Measurements from ENCODE around the gene DR1. TPM values are rescaled to one million over a fixed set of nuclear protein-coding genes. Genes with fewer than 3 reads are reported as not detected.
A peak's percentile ranks its signal among the peaks of the same experiment; 100 is the strongest.

The DR1 gene
- 32.3 and 32.9 TPM in 2 replicates for polyA plus RNA-seq (2013)

- H4K12ac ChIP-seq (ENCODE audit: low read depth, low read length): peak within 1 kb of the TSS; percentile 96
- DNase-seq: peak; percentile 86 to 91
- H3K27me3 ChIP-seq (ENCODE audit: insufficient read depth, low read length): no peaks in the 10 kb centered on the region
- no peaks in the 10 kb centered on the region for H3K4me1 ChIP-seq (ENCODE audit: control insufficient read depth in 1 of 2, insufficient read depth in 2 of 2, low read length in 2 of 2)
- peak within 1 kb of the TSS; percentile 90 for H4K91ac ChIP-seq (ENCODE audit: low read depth, low read length)
- peaks cover 14% of the 10 kb centered on the region for H3K79me1 ChIP-seq (ENCODE audit: low read length)
- H3K23ac ChIP-seq (ENCODE audit: low read length): no peak within 1 kb of the TSS
- H3K27ac ChIP-seq (ENCODE audit: low read depth, low read length): peak within 1 kb of the TSS; percentile 98
- H3K18ac ChIP-seq (ENCODE audit: low read length): peak within 1 kb of the TSS; percentile 99
- H2AFZ ChIP-seq (ENCODE audit: insufficient read depth, low read length, poor library complexity): peak within 1 kb of the TSS; percentile 95
- peak within 1 kb of the TSS; percentile 94 for H3K9ac ChIP-seq (ENCODE audit: low read length)
- H3K9me3 ChIP-seq (ENCODE audit: insufficient read depth, low read depth, low read length): no peaks in the 10 kb centered on the region
- peak within 1 kb of the TSS; percentile 65 for H2AK5ac ChIP-seq (ENCODE audit: low read length)
- peaks cover 14% of the 10 kb centered on the region for H3K79me2 ChIP-seq (ENCODE audit: control insufficient read depth, insufficient read depth, low read length, poor library complexity)
- H3K4me2 ChIP-seq (ENCODE audit: low read length): peak within 1 kb of the TSS; percentile 75
- H3K4ac ChIP-seq (ENCODE audit: low read depth, low read length): peak within 1 kb of the TSS; percentile 77
- H4K8ac ChIP-seq (ENCODE audit: low read depth, low read length): peak within 1 kb of the TSS; percentile 95
- H3K4me3 ChIP-seq (ENCODE audit: low read depth, low read length): peak within 1 kb of the TSS; percentile 99
- peak within 1 kb of the TSS; percentile 77 for H2BK5ac ChIP-seq (ENCODE audit: low read depth, low read length, poor library complexity)
- H3K36me3 ChIP-seq (ENCODE audit: control insufficient read depth in 1 of 2, insufficient read depth in 2 of 2, low read length in 2 of 2): no peaks in the 10 kb centered on the region
- no CpG with 5 or more reads among the region's 80 CpGs for WGBS (ENCODE audit: extremely low coverage, insufficient coverage, insufficient read length)
- peak within 1 kb of the TSS; percentile 21 for H2BK12ac ChIP-seq (ENCODE audit: low read length)
- peak within 1 kb of the TSS; percentile 98 for H3K14ac ChIP-seq (ENCODE audit: low read length)
- peak within 1 kb of the TSS; percentile 95 for H2BK120ac ChIP-seq (ENCODE audit: insufficient read depth, low read length, poor library complexity)
Observed at GRCh38 chr1:93345633-93346420, at the start of gene DR1. DR1 (plus strand) TSS chr1:93345907; CDS start chr1:93346646, 739 bp downstream.

GRCh38 chr1:93296555-93297154 lies 49.1 kb upstream of the DR1 start:
- H3K18ac ChIP-seq (ENCODE audit: low read length): no peak overlapping the region
- no peak overlapping the region for H3K27ac ChIP-seq (ENCODE audit: low read depth, low read length)
- no peak overlapping the region for H3K4ac ChIP-seq (ENCODE audit: low read depth, low read length)
- H4K8ac ChIP-seq (ENCODE audit: low read depth, low read length): no peak overlapping the region
- no peak overlapping the region for H4K12ac ChIP-seq (ENCODE audit: low read depth, low read length)
- H3K4me2 ChIP-seq (ENCODE audit: low read length): no peak overlapping the region
- H4K91ac ChIP-seq (ENCODE audit: low read depth, low read length): no peak overlapping the region
- no peak overlapping the region for H2AK5ac ChIP-seq (ENCODE audit: low read length)
- WGBS (ENCODE audit: extremely low coverage, insufficient coverage, insufficient read length): no CpG with 5 or more reads among the region's 3 CpGs
- H3K4me1 ChIP-seq (ENCODE audit: control insufficient read depth in 1 of 2, insufficient read depth in 2 of 2, low read length in 2 of 2): peaks cover 0 to 2% of the 10 kb centered on the region in 2 experiments
- H3K9me3 ChIP-seq (ENCODE audit: insufficient read depth, low read depth, low read length): no peaks in the 10 kb centered on the region
- no peak overlapping the region for H3K9ac ChIP-seq (ENCODE audit: low read length)
- H2AFZ ChIP-seq (ENCODE audit: insufficient read depth, low read length, poor library complexity): no peak overlapping the region
- no peak for DNase-seq
- no peak overlapping the region for H2BK120ac ChIP-seq (ENCODE audit: insufficient read depth, low read length, poor library complexity)
- H3K27me3 ChIP-seq (ENCODE audit: insufficient read depth, low read length): no peaks in the 10 kb centered on the region
- no peaks in the 10 kb centered on the region for H3K79me1 ChIP-seq (ENCODE audit: low read length)
- H3K79me2 ChIP-seq (ENCODE audit: control insufficient read depth, insufficient read depth, low read length, poor library complexity): no peaks in the 10 kb centered on the region
- no peaks in the 10 kb centered on the region for H3K36me3 ChIP-seq (ENCODE audit: control insufficient read depth in 1 of 2, insufficient read depth in 2 of 2, low read length in 2 of 2)
- no peak overlapping the region for H2BK5ac ChIP-seq (ENCODE audit: low read depth, low read length, poor library complexity)
- no peak overlapping the region for H3K14ac ChIP-seq (ENCODE audit: low read length)
- H2BK12ac ChIP-seq (ENCODE audit: low read length): no peak overlapping the region
- no peak overlapping the region for H3K4me3 ChIP-seq (ENCODE audit: low read depth, low read length)
- no peak overlapping the region for H3K23ac ChIP-seq (ENCODE audit: low read length)

GRCh38 chr1:93301131-93301530 lies 44.6 kb upstream of the DR1 start:
- Histone ChIP-seq H2BK5ac (ENCODE audit: low read depth, low read length, poor library complexity) (no peak overlapping the region), H3K18ac (ENCODE audit: low read length) (no peak overlapping the region), H3K9ac (ENCODE audit: low read length) (no peak overlapping the region), H3K14ac (ENCODE audit: low read length) (no peak overlapping the region), H3K4me2 (ENCODE audit: low read length) (no peak overlapping the region), H3K23ac (ENCODE audit: low read length) (no peak overlapping the region), H3K4me3 (ENCODE audit: low read depth, low read length) (no peak overlapping the region), H4K8ac (ENCODE audit: low read depth, low read length) (no peak overlapping the region), H3K79me1 (ENCODE audit: low read length) (no peaks in the 10 kb centered on the region), H2BK120ac (ENCODE audit: insufficient read depth, low read length, poor library complexity) (no peak overlapping the region), H3K36me3 (ENCODE audit: control insufficient read depth in 1 of 2, insufficient read depth in 2 of 2, low read length in 2 of 2) (no peaks in the 10 kb centered on the region), H3K79me2 (ENCODE audit: control insufficient read depth, insufficient read depth, low read length, poor library complexity) (no peaks in the 10 kb centered on the region), H3K4me1 (ENCODE audit: control insufficient read depth in 1 of 2, insufficient read depth in 2 of 2, low read length in 2 of 2) (peaks cover 0 to 2% of the 10 kb centered on the region in 2 experiments), H2AFZ (ENCODE audit: insufficient read depth, low read length, poor library complexity) (no peak overlapping the region), H3K4ac (ENCODE audit: low read depth, low read length) (no peak overlapping the region), H3K27me3 (ENCODE audit: insufficient read depth, low read length) (no peaks in the 10 kb centered on the region), H2BK12ac (ENCODE audit: low read length) (no peak overlapping the region), H4K12ac (ENCODE audit: low read depth, low read length) (no peak overlapping the region), H3K9me3 (ENCODE audit: insufficient read depth, low read depth, low read length) (no peaks in the 10 kb centered on the region), H2AK5ac (ENCODE audit: low read length) (no peak overlapping the region), H3K27ac (ENCODE audit: low read depth, low read length) (no peak overlapping the region), H4K91ac (ENCODE audit: low read depth, low read length) (no peak overlapping the region)
- no CpG with 5 or more reads among the region's 1 CpG for WGBS (ENCODE audit: extremely low coverage, insufficient coverage, insufficient read length)
- no peak for DNase-seq

GRCh38 chr1:93302078-93302477 lies 43.6 kb upstream of the DR1 start:
- Histone ChIP-seq H3K79me2 (ENCODE audit: control insufficient read depth, insufficient read depth, low read length, poor library complexity) (no peaks in the 10 kb centered on the region), H3K79me1 (ENCODE audit: low read length) (no peaks in the 10 kb centered on the region), H3K14ac (ENCODE audit: low read length) (no peak overlapping the region), H4K8ac (ENCODE audit: low read depth, low read length) (no peak overlapping the region), H3K4me1 (ENCODE audit: control insufficient read depth in 1 of 2, insufficient read depth in 2 of 2, low read length in 2 of 2) (no peaks in the 10 kb centered on the region), H3K18ac (ENCODE audit: low read length) (no peak overlapping the region), H3K9ac (ENCODE audit: low read length) (no peak overlapping the region), H2BK120ac (ENCODE audit: insufficient read depth, low read length, poor library complexity) (no peak overlapping the region), H3K9me3 (ENCODE audit: insufficient read depth, low read depth, low read length) (no peaks in the 10 kb centered on the region), H2BK5ac (ENCODE audit: low read depth, low read length, poor library complexity) (no peak overlapping the region), H2BK12ac (ENCODE audit: low read length) (no peak overlapping the region), H4K12ac (ENCODE audit: low read depth, low read length) (no peak overlapping the region), H2AFZ (ENCODE audit: insufficient read depth, low read length, poor library complexity) (no peak overlapping the region), H3K4me2 (ENCODE audit: low read length) (no peak overlapping the region), H3K27ac (ENCODE audit: low read depth, low read length) (no peak overlapping the region), H3K4me3 (ENCODE audit: low read depth, low read length) (no peak overlapping the region), H4K91ac (ENCODE audit: low read depth, low read length) (no peak overlapping the region), H3K27me3 (ENCODE audit: insufficient read depth, low read length) (no peaks in the 10 kb centered on the region), H3K23ac (ENCODE audit: low read length) (no peak overlapping the region), H3K36me3 (ENCODE audit: control insufficient read depth in 1 of 2, insufficient read depth in 2 of 2, low read length in 2 of 2) (no peaks in the 10 kb centered on the region), H3K4ac (ENCODE audit: low read depth, low read length) (no peak overlapping the region), H2AK5ac (ENCODE audit: low read length) (no peak overlapping the region)
- no CpG with 5 or more reads among the region's 5 CpGs for WGBS (ENCODE audit: extremely low coverage, insufficient coverage, insufficient read length)
- DNase-seq: no peak
